GM06990 (cell line): ENCODE results near the gene ALPI.

ENCODE experiments used
- DNase-seq: peaks from one replicate; pipeline ENCODE4 v3.0.0-alpha.2; 2011; ENCODE audit not compliant: insufficient read length; ENCODE audit errors: extremely low read depth
- H3K27me3 ChIP-seq: replicated peaks from 2 replicates; pipeline ENCODE4 v1.6.0; 2011; ENCODE audit warnings: low read length; ENCODE audit not compliant: control insufficient read depth, insufficient read depth
- H3K36me3 ChIP-seq: 2 replicates; pipeline ENCODE4 v1.5.1; 2011; ENCODE audit warnings: low read length; ENCODE audit not compliant: control insufficient read depth, insufficient read depth
- H3K4me3 ChIP-seq: replicated peaks from 2 replicates; pipeline ENCODE4 v1.5.1; 2011; ENCODE audit warnings: low read depth, mild to moderate bottlenecking, control low read depth, low read length
- CTCF ChIP-seq: IDR thresholded peaks from 2 replicates; pipeline ENCODE4 v1.5.1; 2011; ENCODE audit warnings: low read length, control low read depth, mild to moderate bottlenecking, inconsistent platforms; ENCODE audit not compliant: insufficient read depth, poor library complexity, severe bottlenecking

Gene ALPI

GRCh38 chr2:232489516-232490220 is 33.7 kb downstream of the ALPI start:
- Histone ChIP-seq H3K27me3 (no peaks in the 10 kb centered on the region; the same call in none of the 2 replicates), H3K4me3 (no peak overlapping the region), H3K36me3 (no peaks in the 10 kb centered on the region)
- TF ChIP-seq CTCF: no peak
- DNase-seq: no peak

- no peak overlapping the region for H3K4me3 ChIP-seq
- H3K36me3 ChIP-seq: no peaks in the 10 kb centered on the region
- no peak for TF ChIP-seq CTCF
- no peaks in the 10 kb centered on the region; the same call in none of the 2 replicates for H3K27me3 ChIP-seq
- DNase-seq: no peak
Observed at GRCh38 chr2:232490221-232491138, 34.5 kb downstream of the ALPI start.

- no peak overlapping the region for H3K4me3 ChIP-seq
- no peaks in the 10 kb centered on the region; the same call in none of the 2 replicates for H3K27me3 ChIP-seq
- TF ChIP-seq CTCF: no peak
- DNase-seq: no peak
- no peaks in the 10 kb centered on the region for H3K36me3 ChIP-seq
Observed at GRCh38 chr2:232491139-232491780, 35.3 kb downstream of the ALPI start.

- no peaks in the 10 kb centered on the region; the same call in none of the 2 replicates for H3K27me3 ChIP-seq
- no peak for TF ChIP-seq CTCF
- DNase-seq: no peak
- no peak overlapping the region for H3K4me3 ChIP-seq
- H3K36me3 ChIP-seq: no peaks in the 10 kb centered on the region
Observed at GRCh38 chr2:232492236-232492848, 36.4 kb downstream of the ALPI start.

GRCh38 chr2:232492963-232493700 is 37.2 kb downstream of the ALPI start:
- Histone ChIP-seq H3K4me3 (no peak overlapping the region), H3K36me3 (no peaks in the 10 kb centered on the region), H3K27me3 (no peaks in the 10 kb centered on the region; the same call in none of the 2 replicates)
- no peak for TF ChIP-seq CTCF
- DNase-seq: no peak
